SH-SY5Y (cell line): Measurements from ENCODE around the gene ZNF774.

ENCODE experiments used
- GATA2 ChIP-seq: IDR thresholded peaks from 2 replicates; pipeline ENCODE4 v1.6.1; 2011; ENCODE audit warnings: mild to moderate bottlenecking, low read depth, low read length
- GATA3 ChIP-seq: IDR thresholded peaks from 2 replicates; pipeline ENCODE4 v1.6.1; 2011; ENCODE audit warnings: low read depth, mild to moderate bottlenecking, low read length, moderate library complexity

GRCh38 chr15:90365414-90366055, 13.5 kb downstream of the ZNF774 start:
- TF ChIP-seq GATA2 (no peak), GATA3 (no peak)
